ENCODE results near the gene ZFAND2B. TPM values are rescaled to one million over a fixed set of nuclear protein-coding genes. Genes with fewer than 3 reads are reported as not detected.

ZFAND2B gene
- total RNA-seq, 2 experiments from 2014 or later, result 65.9 to 67.4 TPM

GRCh38 chr2:219160186-219161017 is 46.2 kb upstream of the ZFAND2B start, which contains the start of gene NHEJ1:
Gene NHEJ1, minus strand, starts transcription at chr2:219160815. Its CDS starts 2,453 bp downstream, at chr2:219158362.
- peak within 1 kb of the TSS; percentile 94 for H3K4me3 Mint-ChIP-seq
- peak; percentile 97 for TF ChIP-seq CTCF (IDR thresholded peaks at IDR 0.05)
- Histone ChIP-seq H3K27ac (ENCODE audit: low read depth in 1 of 2, low read length in 2 of 2) (peak within 1 kb of the TSS; percentile 52 to 77), H3K36me3 (ENCODE audit: insufficient read depth, low read length) (peaks cover 19% of the 10 kb centered on the region), H3K9me3 (ENCODE audit: control insufficient read depth in 1 of 2, insufficient read depth in 1 of 2, low read length in 2 of 2) (no peaks in the 10 kb centered on the region), H3K4me3 (ENCODE audit: low read length) (peak within 1 kb of the TSS; percentile 78), H3K27me3 (ENCODE audit: control insufficient read depth in 1 of 2, insufficient read depth in 2 of 2, low read length in 2 of 2) (no peaks in the 10 kb centered on the region), H3K4me1 (ENCODE audit: insufficient read depth, low read length) (peaks cover 17% of the 10 kb centered on the region)
- ATAC-seq (ENCODE audit: poor library complexity), result peak; percentile 90
- CTCF ChIA-PET, result interaction anchor here (0.6 to 4.8 kb wide), 16 partner anchors 10 to 228 kb away, joined by 3 to 32 read pairs (median 4); partner anchors contain the start of genes CNPPD1, DNAJB2, TUBA4A and TUBA4B
- peaks cover 34% of the 10 kb centered on the region for H3K36me3 Mint-ChIP-seq (ENCODE audit: low read depth)
- no peaks in the 10 kb centered on the region for H3K9me3 Mint-ChIP-seq
- no peaks in the 10 kb centered on the region for H3K27me3 Mint-ChIP-seq
- DNase-seq, result peak; percentile 82 to 97 (median 90)
- intact Hi-C loops (cut with DNase I, micrococcal nuclease), result loop anchor here (1.0 to 5.0 kb wide), 8 partner anchors 11 to 227 kb away; partner anchors contain the start of genes DNPEP (in 1 of the 2), RETREG2 (in 1 of the 2) and ZFAND2B (in 1 of the 2)
- POLR2A ChIA-PET, result interaction anchor here (0.7 to 3.5 kb wide), 13 partner anchors 15 to 227 kb away, joined by 3 to 26 read pairs (median 4); partner anchors contain the start of genes ANKZF1, CNPPD1, DNAJB2 and ZFAND2B
- H3K27ac Mint-ChIP-seq, result peak within 1 kb of the TSS; percentile 94
- H3K4me1 Mint-ChIP-seq (ENCODE audit: low read depth), result peaks cover 24% of the 10 kb centered on the region

GRCh38 chr2:219161097-219161496 is 45.5 kb upstream of the ZFAND2B start:
- Mint-ChIP-seq H3K36me3 (ENCODE audit: low read depth) (peaks cover 34% of the 10 kb centered on the region), H3K27ac (peak overlapping the region; percentile 94), H3K9me3 (no peaks in the 10 kb centered on the region), H3K4me3 (peak overlapping the region; percentile 94), H3K27me3 (no peaks in the 10 kb centered on the region), H3K4me1 (ENCODE audit: low read depth) (peaks cover 24% of the 10 kb centered on the region)
- Histone ChIP-seq H3K4me1 (ENCODE audit: insufficient read depth, low read length) (peaks cover 17% of the 10 kb centered on the region), H3K27ac (ENCODE audit: low read depth in 1 of 2, low read length in 2 of 2) (peak overlapping the region; percentile 52 to 77), H3K9me3 (ENCODE audit: control insufficient read depth in 1 of 2, insufficient read depth in 1 of 2, low read length in 2 of 2) (no peaks in the 10 kb centered on the region), H3K36me3 (ENCODE audit: insufficient read depth, low read length) (peaks cover 19% of the 10 kb centered on the region), H3K4me3 (ENCODE audit: low read length) (peak overlapping the region; percentile 78), H3K27me3 (ENCODE audit: control insufficient read depth in 1 of 2, insufficient read depth in 2 of 2, low read length in 2 of 2) (no peaks in the 10 kb centered on the region)
- no peak for DNase-seq
- intact Hi-C loops (cut with DNase I, micrococcal nuclease), result loop anchor here in 1 of 2 experiments (1.0 to 5.0 kb wide), 4 partner anchors 10 to 226 kb away; partner anchors contain the start of genes DNPEP and ZFAND2B
- no peak for ATAC-seq (ENCODE audit: poor library complexity)
- ChIA-PET CTCF (interaction anchor here (1.3 to 4.6 kb wide), 3 partner anchors 45 to 134 kb away, joined by 4 to 29 read pairs (median 17); partner anchors contain the start of genes DNAJB2 and ZFAND2B), POLR2A (interaction anchor here (0.6 to 3.5 kb wide), 3 partner anchors 16 to 69 kb away, joined by 3 to 26 read pairs (median 10); partner anchors contain the start of genes ANKZF1, CNPPD1 and ZFAND2B)
- TF ChIP-seq CTCF (IDR thresholded peaks at IDR 0.05), result no peak

- ChIA-PET CTCF (no interaction called here), POLR2A (no interaction called here)
- Histone ChIP-seq H3K4me1 (ENCODE audit: insufficient read depth, low read length) (peaks cover 17% of the 10 kb centered on the region), H3K36me3 (ENCODE audit: insufficient read depth, low read length) (peaks cover 3% of the 10 kb centered on the region), H3K4me3 (ENCODE audit: low read length) (no peak overlapping the region), H3K9me3 (ENCODE audit: control insufficient read depth in 1 of 2, insufficient read depth in 1 of 2, low read length in 2 of 2) (no peaks in the 10 kb centered on the region), H3K27ac (ENCODE audit: low read depth in 1 of 2, low read length in 2 of 2) (no peak overlapping the region), H3K27me3 (ENCODE audit: control insufficient read depth in 1 of 2, insufficient read depth in 2 of 2, low read length in 2 of 2) (no peaks in the 10 kb centered on the region)
- H3K27me3 Mint-ChIP-seq, result no peaks in the 10 kb centered on the region
- H3K36me3 Mint-ChIP-seq (ENCODE audit: low read depth), result peaks cover 13% of the 10 kb centered on the region
- peak overlapping the region; percentile 8 for H3K4me3 Mint-ChIP-seq
- intact Hi-C loops (cut with DNase I, micrococcal nuclease), result loop anchor here in 1 of 2 experiments (5.0 kb wide), 1 partner anchor 224 kb away; the partner anchor contains the start of gene DNPEP
- H3K4me1 Mint-ChIP-seq (ENCODE audit: low read depth), result peaks cover 24% of the 10 kb centered on the region
- H3K27ac Mint-ChIP-seq, result no peak overlapping the region
- no peak for ATAC-seq (ENCODE audit: poor library complexity)
- DNase-seq, result no peak
- H3K9me3 Mint-ChIP-seq, result no peaks in the 10 kb centered on the region
- no peak for TF ChIP-seq CTCF (IDR thresholded peaks at IDR 0.05)
These were observed 43.4 kb upstream of the ZFAND2B start for GRCh38 chr2:219163156-219163555.
